Epithelial cell of proximal tubule (primary cell): Measurements from ENCODE around the gene MED29. TPM values are rescaled to one million over a fixed set of nuclear protein-coding genes. Genes with fewer than 3 reads are reported as not detected.

ENCODE experiments used
- DNase-seq: peaks from one replicate; pipeline ENCODE4 v3.0.0-alpha.2; 2011; ENCODE audit warnings: low read depth
- H3K4me3 ChIP-seq: 2 replicates; pipeline ENCODE4 v1.5.1; 2011; ENCODE audit warnings: low read depth, mild to moderate bottlenecking, low read length
- total RNA-seq: library from RNA; depleted of rRNA; stranded (reverse); fragments of >200 nt; gene quantifications from 2 replicates; pipeline ENCODE4 v1.2.3, GENCODE V29; 2015
- TF ChIP-seq, protein P1 (sequence below): conservative IDR thresholded peaks from 2 replicates; pipeline ENCODE4 v1.5.1; 2012; ENCODE audit warnings: low read depth, mild to moderate bottlenecking, low read length

The MED29 gene
- total RNA-seq, 1 donor from 2014 or later = 20.9 TPM

GRCh38 chr19:39399668-39400050 lies 8.5 kb downstream of the MED29 start:
- DNase-seq = no peak
- TF ChIP-seq, protein P1, sequence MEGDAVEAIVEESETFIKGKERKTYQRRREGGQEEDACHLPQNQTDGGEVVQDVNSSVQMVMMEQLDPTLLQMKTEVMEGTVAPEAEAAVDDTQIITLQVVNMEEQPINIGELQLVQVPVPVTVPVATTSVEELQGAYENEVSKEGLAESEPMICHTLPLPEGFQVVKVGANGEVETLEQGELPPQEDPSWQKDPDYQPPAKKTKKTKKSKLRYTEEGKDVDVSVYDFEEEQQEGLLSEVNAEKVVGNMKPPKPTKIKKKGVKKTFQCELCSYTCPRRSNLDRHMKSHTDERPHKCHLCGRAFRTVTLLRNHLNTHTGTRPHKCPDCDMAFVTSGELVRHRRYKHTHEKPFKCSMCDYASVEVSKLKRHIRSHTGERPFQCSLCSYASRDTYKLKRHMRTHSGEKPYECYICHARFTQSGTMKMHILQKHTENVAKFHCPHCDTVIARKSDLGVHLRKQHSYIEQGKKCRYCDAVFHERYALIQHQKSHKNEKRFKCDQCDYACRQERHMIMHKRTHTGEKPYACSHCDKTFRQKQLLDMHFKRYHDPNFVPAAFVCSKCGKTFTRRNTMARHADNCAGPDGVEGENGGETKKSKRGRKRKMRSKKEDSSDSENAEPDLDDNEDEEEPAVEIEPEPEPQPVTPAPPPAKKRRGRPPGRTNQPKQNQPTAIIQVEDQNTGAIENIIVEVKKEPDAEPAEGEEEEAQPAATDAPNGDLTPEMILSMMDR = no peak
- H3K4me3 ChIP-seq = no peak overlapping the region

DNA sequence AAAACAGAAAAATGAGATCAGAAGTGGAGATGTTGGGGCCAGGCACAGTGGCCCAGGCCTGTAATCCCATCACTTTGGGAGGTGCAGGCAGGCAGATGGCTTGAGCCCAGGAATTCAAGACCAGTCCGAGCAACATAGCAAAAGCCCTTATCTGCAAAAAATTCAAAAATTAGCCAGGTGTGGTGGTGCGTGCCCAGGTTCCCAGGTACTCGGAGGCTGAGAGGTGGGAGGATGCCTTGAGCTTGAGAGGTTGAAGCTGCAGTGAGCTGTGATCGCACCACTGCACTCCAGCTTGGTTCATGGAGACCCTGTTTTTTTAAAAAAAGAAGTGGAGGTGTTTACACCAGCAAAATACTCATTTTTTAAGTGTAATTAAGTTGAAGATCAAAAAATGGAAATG lies 8.9 kb downstream of the MED29 start:
- H3K4me3 ChIP-seq = no peak overlapping the region
- TF ChIP-seq, protein P1 = no peak
- DNase-seq = no peak

- DNase-seq = no peak
- TF ChIP-seq, protein P1 = no peak
- no peak overlapping the region for H3K4me3 ChIP-seq
Observed at GRCh38 chr19:39401070-39401548, 9.9 kb downstream of the MED29 start.

DNA sequence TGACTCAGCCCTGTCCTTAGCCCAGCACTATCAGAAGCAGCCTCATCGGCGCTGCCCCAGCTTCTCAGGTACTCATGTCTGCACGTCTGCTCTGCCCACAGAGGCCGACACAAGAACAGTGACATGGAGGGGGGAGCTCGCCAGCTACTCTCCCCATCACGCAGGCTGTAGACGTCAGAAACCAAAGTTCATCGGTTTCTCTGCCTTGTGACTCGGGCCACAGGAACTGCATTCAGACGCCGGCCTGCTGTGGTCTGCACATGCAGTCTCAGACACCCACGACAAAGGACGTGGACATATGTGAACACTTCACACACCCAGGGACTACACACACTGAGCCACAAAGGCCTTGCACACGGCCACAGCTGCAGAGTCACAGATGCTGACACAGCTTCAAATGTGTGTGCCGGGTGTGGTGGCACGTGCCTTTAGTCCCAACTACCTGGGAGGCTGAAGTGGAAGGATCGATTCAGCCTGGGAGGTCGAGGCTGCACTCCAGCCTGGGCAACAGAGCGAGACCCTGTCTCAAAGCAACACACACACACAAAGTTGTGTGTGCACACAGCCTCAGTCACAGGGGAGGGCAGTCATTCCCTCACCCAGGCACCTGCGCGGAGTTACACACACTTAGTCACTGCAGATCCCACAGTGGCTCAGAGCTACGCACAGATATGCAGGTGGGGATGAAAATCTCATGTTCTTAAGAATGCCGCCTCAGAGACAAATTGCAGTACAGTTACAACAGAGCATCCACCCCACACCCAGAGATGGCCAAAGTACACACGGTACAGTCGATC lies 10.6 kb downstream of the MED29 start:
- peak overlapping the region; percentile 54 for H3K4me3 ChIP-seq

GRCh38 chr19:39402346-39403300 lies 11.4 kb downstream of the MED29 start:
- TF ChIP-seq, protein P1 = no peak
- no peak for DNase-seq

More for the DNA sequence above, 10.6 kb downstream of the MED29 start:
- TF ChIP-seq, protein P1 = no peak
- DNase-seq = peak; percentile 80

GRCh38 chr19:39403331-39404312 lies 12.4 kb downstream of the MED29 start:
- peak overlapping the region; percentile 54 for H3K4me3 ChIP-seq
- TF ChIP-seq, protein P1 = no peak
- DNase-seq = peak; percentile 78

More at GRCh38 chr19:39402346-39403300, 11.4 kb downstream of the MED29 start:
- peak overlapping the region; percentile 54 for H3K4me3 ChIP-seq
